AG09319 (cell line): ENCODE results near the gene CNTNAP2.

Experiments
- DNase-seq: peaks from one replicate; pipeline ENCODE4 v3.0.0-alpha.2; 2010; ENCODE audit warnings: low read depth; ENCODE audit errors: extremely low read depth
- CTCF ChIP-seq: IDR thresholded peaks from 2 replicates; pipeline ENCODE4 v1.5.1; 2011; ENCODE audit warnings: low read depth, mild to moderate bottlenecking, inconsistent platforms, low read length, moderate library complexity

The CNTNAP2 gene

GRCh38 chr7:148332191-148333186 lies 2215.9 kb downstream of the CNTNAP2 start:
- no peak for TF ChIP-seq CTCF
- no peak for DNase-seq

GRCh38 chr7:148334441-148334956 lies 2217.9 kb downstream of the CNTNAP2 start:
- TF ChIP-seq CTCF = no peak

GRCh38 chr7:148334959-148335577 lies 2218.5 kb downstream of the CNTNAP2 start:
- no peak for TF ChIP-seq CTCF
- DNase-seq = no peak

More at GRCh38 chr7:148334441-148334956, 2217.9 kb downstream of the CNTNAP2 start:
- DNase-seq = no peak

- DNase-seq = no peak
- TF ChIP-seq CTCF = no peak
These were observed 2219.2 kb downstream of the CNTNAP2 start for GRCh38 chr7:148335790-148336189.

- no peak for TF ChIP-seq CTCF
- no peak for DNase-seq
These were observed 2219.8 kb downstream of the CNTNAP2 start for GRCh38 chr7:148336411-148336810.

GRCh38 chr7:148337246-148337965 lies 2220.8 kb downstream of the CNTNAP2 start:
- no peak for DNase-seq

More at GRCh38 chr7:148337246-148337965, 2220.8 kb downstream of the CNTNAP2 start:
- TF ChIP-seq CTCF = no peak
